CD8-positive, alpha-beta memory T cell (primary cell): Measurements from ENCODE around the gene PTGIS. TPM values are rescaled to one million over a fixed set of nuclear protein-coding genes. Genes with fewer than 3 reads are reported as not detected.

Experiments
- CTCF ChIA-PET: fragments of 350-600 bp; sonication (Branson Sonifier 250); formaldehyde crosslinking; loops from one replicate; lab custom pipeline; 2021; ENCODE audit warnings: antibody characterized with exemption; lab: Charles Lee
- POLR2A ChIA-PET: fragments of 350-600 bp; sonication (Branson Sonifier 250); formaldehyde crosslinking; loops from one replicate; lab custom pipeline; 2021; ENCODE audit warnings: antibody characterized with exemption; lab: Charles Lee
- DNase-seq, 5 donors: peaks; one replicate each; pipeline versions ENCODE4 v3.0.0 to v3.0.0-alpha.2; 2020 to 2022; ENCODE audit warnings: mixed read lengths in 1 of 5
- H3K27ac ChIP-seq: one replicate; pipeline ENCODE4 v1.7.0; 2013; ENCODE audit warnings: low read depth, mild to moderate bottlenecking, low read length, moderate library complexity
- H3K27me3 ChIP-seq: 2 replicates; pipeline ENCODE4 v1.7.0; 2013; ENCODE audit warnings: low read length, mild to moderate bottlenecking; ENCODE audit not compliant: insufficient read depth, poor library complexity, severe bottlenecking
- H3K36me3 ChIP-seq: 2 replicates; pipeline ENCODE4 v1.7.0; 2013; ENCODE audit warnings: mild to moderate bottlenecking, low read length, moderate library complexity; ENCODE audit not compliant: insufficient read depth
- H3K4me1 ChIP-seq: 2 replicates; pipeline ENCODE4 v1.7.0; 2013; ENCODE audit warnings: mild to moderate bottlenecking, low read length, moderate library complexity; ENCODE audit not compliant: insufficient read depth
- H3K4me3 ChIP-seq: 2 replicates; pipeline ENCODE4 v1.7.0; 2013; ENCODE audit warnings: mild to moderate bottlenecking, low read length
- H3K9me3 ChIP-seq: 2 replicates; pipeline ENCODE4 v1.7.0; 2013; ENCODE audit warnings: mild to moderate bottlenecking, low read length
- H3K27ac Mint-ChIP-seq, 8 donors: one replicate each; pipeline ENCODE4 v1.8.0; 2020 to 2021; ENCODE audit warnings: mixed read lengths in 8 of 8, mild to moderate bottlenecking in 6 of 8, inconsistent platforms in 3 of 8, moderate library complexity in 3 of 8
- H3K27me3 Mint-ChIP-seq, 2 donors: one replicate each; pipeline ENCODE4 v1.8.0; 2020 to 2021; ENCODE audit warnings: mixed read lengths in 2 of 2, mild to moderate bottlenecking in 1 of 2, moderate library complexity in 1 of 2
- H3K36me3 Mint-ChIP-seq, 3 donors: one replicate each; pipeline ENCODE4 v1.8.0; 2020 to 2021; ENCODE audit warnings: mixed read lengths in 3 of 3, inconsistent platforms in 1 of 3, mild to moderate bottlenecking in 1 of 3
- H3K4me1 Mint-ChIP-seq, 3 donors: one replicate each; pipeline ENCODE4 v1.8.0; 2020 to 2021; ENCODE audit warnings: mixed read lengths in 3 of 3, inconsistent platforms in 1 of 3, mild to moderate bottlenecking in 1 of 3
- H3K4me3 Mint-ChIP-seq, 7 donors: one replicate each; pipeline ENCODE4 v1.8.0; 2020 to 2021; ENCODE audit warnings: mixed read lengths in 7 of 7, mild to moderate bottlenecking in 6 of 7, moderate library complexity in 4 of 7, inconsistent platforms in 2 of 7
- H3K9me3 Mint-ChIP-seq, 5 donors: one replicate each; pipeline ENCODE4 v1.8.0; 2020 to 2022; ENCODE audit warnings: mixed read lengths in 5 of 5, mild to moderate bottlenecking in 3 of 5, moderate library complexity in 2 of 5, inconsistent platforms in 1 of 5
- polyA plus RNA-seq: library from polyadenylated mRNA; unstranded; fragments of 300-500 nt; fragmentation: Illumina TruSeq; gene quantifications from one replicate; pipeline ENCODE4 v1.2.3, GENCODE V29; 2021
- total RNA-seq, 2 experiments: library from RNA; stranded (reverse); gene quantifications; one replicate each; pipeline ENCODE4 v1.2.3, GENCODE V29; 2021

PTGIS gene
- total and polyA plus RNA-seq, 3 experiments from 2014 or later = 0.15 to 7.8 (median 7.6) TPM

- H3K27ac ChIP-seq = no peak overlapping the region
- peaks cover 0 to 2% (median 0%) of the 10 kb centered on the region in 5 donors for H3K9me3 Mint-ChIP-seq
- H3K9me3 ChIP-seq = no peaks in the 10 kb centered on the region
- no peaks in the 10 kb centered on the region for H3K4me1 ChIP-seq
- H3K27me3 Mint-ChIP-seq = peaks cover 35 to 75% of the 10 kb centered on the region in 2 donors
- H3K4me3 ChIP-seq = no peak overlapping the region
- H3K36me3 ChIP-seq = no peaks in the 10 kb centered on the region
- ChIA-PET POLR2A (no interaction called here), CTCF (interaction anchor here (2.0 kb wide), 1 partner anchor 9 kb away, joined by 8 read pairs; no protein-coding TSS in a partner anchor)
- H3K36me3 Mint-ChIP-seq = peaks cover 0 to 6% (median 0%) of the 10 kb centered on the region in 3 donors
- no peaks in the 10 kb centered on the region for H3K4me1 Mint-ChIP-seq
- peaks cover 10% of the 10 kb centered on the region for H3K27me3 ChIP-seq
- no peak overlapping the region for H3K4me3 Mint-ChIP-seq
- no peak overlapping the region for H3K27ac Mint-ChIP-seq
- no peak for DNase-seq
Observed at GRCh38 chr20:49475292-49476015, 92.5 kb downstream of the PTGIS start.

- Histone ChIP-seq H3K27ac (no peak overlapping the region), H3K4me3 (no peak overlapping the region), H3K9me3 (no peaks in the 10 kb centered on the region), H3K4me1 (no peaks in the 10 kb centered on the region), H3K36me3 (no peaks in the 10 kb centered on the region), H3K27me3 (peaks cover 9% of the 10 kb centered on the region)
- Mint-ChIP-seq H3K9me3 (no peaks in the 10 kb centered on the region), H3K4me1 (no peaks in the 10 kb centered on the region), H3K27me3 (peaks cover 27 to 70% of the 10 kb centered on the region in 2 donors), H3K4me3 (no peak overlapping the region), H3K27ac (no peak overlapping the region), H3K36me3 (no peaks in the 10 kb centered on the region)
- CTCF ChIA-PET = no interaction called here
- POLR2A ChIA-PET = no interaction called here
- DNase-seq = no peak
Observed at GRCh38 chr20:49471397-49471796, 96.5 kb downstream of the PTGIS start.

- H3K4me1 Mint-ChIP-seq = no peaks in the 10 kb centered on the region
- H3K9me3 Mint-ChIP-seq = no peaks in the 10 kb centered on the region
- CTCF ChIA-PET = no interaction called here
Observed at GRCh38 chr20:49470922-49471321, 97.0 kb downstream of the PTGIS start.

GRCh38 chr20:49469060-49469459 is 98.9 kb downstream of the PTGIS start:
- CTCF ChIA-PET = no interaction called here

More at GRCh38 chr20:49470922-49471321, 97.0 kb downstream of the PTGIS start:
- Histone ChIP-seq H3K36me3 (no peaks in the 10 kb centered on the region), H3K27ac (no peak overlapping the region), H3K27me3 (peaks cover 9% of the 10 kb centered on the region), H3K4me1 (no peaks in the 10 kb centered on the region), H3K4me3 (no peak overlapping the region), H3K9me3 (no peaks in the 10 kb centered on the region)
- DNase-seq = no peak
- H3K36me3 Mint-ChIP-seq = no peaks in the 10 kb centered on the region
- peaks cover 23 to 65% of the 10 kb centered on the region in 2 donors for H3K27me3 Mint-ChIP-seq
- POLR2A ChIA-PET = no interaction called here
- H3K4me3 Mint-ChIP-seq = no peak overlapping the region
- no peak overlapping the region for H3K27ac Mint-ChIP-seq

GRCh38 chr20:49468412-49468811 is 99.5 kb downstream of the PTGIS start:
- H3K4me3 Mint-ChIP-seq = no peak overlapping the region
- Histone ChIP-seq H3K27me3 (peaks cover 9% of the 10 kb centered on the region), H3K27ac (no peak overlapping the region), H3K36me3 (no peaks in the 10 kb centered on the region), H3K4me3 (no peak overlapping the region), H3K4me1 (no peaks in the 10 kb centered on the region), H3K9me3 (no peaks in the 10 kb centered on the region)
- no peaks in the 10 kb centered on the region for H3K4me1 Mint-ChIP-seq
- H3K27me3 Mint-ChIP-seq = peaks cover 21 to 56% of the 10 kb centered on the region in 2 donors
- ChIA-PET POLR2A (no interaction called here), CTCF (no interaction called here)
- no peak overlapping the region for H3K27ac Mint-ChIP-seq
- DNase-seq = no peak
- H3K36me3 Mint-ChIP-seq = no peaks in the 10 kb centered on the region
- no peaks in the 10 kb centered on the region for H3K9me3 Mint-ChIP-seq

More at GRCh38 chr20:49469060-49469459, 98.9 kb downstream of the PTGIS start:
- Mint-ChIP-seq H3K9me3 (no peaks in the 10 kb centered on the region), H3K27ac (no peak overlapping the region), H3K36me3 (no peaks in the 10 kb centered on the region), H3K27me3 (peaks cover 21 to 57% of the 10 kb centered on the region in 2 donors), H3K4me3 (no peak overlapping the region), H3K4me1 (no peaks in the 10 kb centered on the region)
- DNase-seq = no peak
- H3K4me1 ChIP-seq = no peaks in the 10 kb centered on the region
- no peak overlapping the region for H3K4me3 ChIP-seq
- peaks cover 9% of the 10 kb centered on the region for H3K27me3 ChIP-seq
- no peaks in the 10 kb centered on the region for H3K9me3 ChIP-seq
- no peaks in the 10 kb centered on the region for H3K36me3 ChIP-seq
- POLR2A ChIA-PET = no interaction called here
- no peak overlapping the region for H3K27ac ChIP-seq

GRCh38 chr20:49466114-49466912 is 101.6 kb downstream of the PTGIS start:
- H3K4me1 Mint-ChIP-seq = no peaks in the 10 kb centered on the region
- H3K4me3 Mint-ChIP-seq = peak overlapping the region in 1 of 7 donors; percentile 18
- Histone ChIP-seq H3K4me1 (no peaks in the 10 kb centered on the region), H3K9me3 (no peaks in the 10 kb centered on the region), H3K36me3 (no peaks in the 10 kb centered on the region), H3K27ac (no peak overlapping the region), H3K27me3 (peaks cover 6% of the 10 kb centered on the region), H3K4me3 (no peak overlapping the region)
- no peaks in the 10 kb centered on the region for H3K9me3 Mint-ChIP-seq
- CTCF ChIA-PET = no interaction called here
- POLR2A ChIA-PET = no interaction called here
- H3K36me3 Mint-ChIP-seq = no peaks in the 10 kb centered on the region
- H3K27me3 Mint-ChIP-seq = peaks cover 23 to 61% of the 10 kb centered on the region in 2 donors
- no peak for DNase-seq
- no peak overlapping the region for H3K27ac Mint-ChIP-seq

GRCh38 chr20:49464556-49464955 is 103.4 kb downstream of the PTGIS start:
- ChIA-PET POLR2A (no interaction called here), CTCF (no interaction called here)
- Mint-ChIP-seq H3K27ac (no peak overlapping the region), H3K4me3 (no peak overlapping the region), H3K9me3 (no peaks in the 10 kb centered on the region), H3K27me3 (peaks cover 17 to 60% of the 10 kb centered on the region in 2 donors), H3K4me1 (no peaks in the 10 kb centered on the region), H3K36me3 (no peaks in the 10 kb centered on the region)
- Histone ChIP-seq H3K27me3 (peaks cover 5% of the 10 kb centered on the region), H3K4me3 (no peak overlapping the region), H3K9me3 (no peaks in the 10 kb centered on the region), H3K27ac (no peak overlapping the region), H3K36me3 (no peaks in the 10 kb centered on the region), H3K4me1 (no peaks in the 10 kb centered on the region)
- DNase-seq = no peak

GRCh38 chr20:49462626-49463025 is 105.3 kb downstream of the PTGIS start:
- H3K9me3 Mint-ChIP-seq = no peaks in the 10 kb centered on the region
- no peak overlapping the region for H3K4me3 Mint-ChIP-seq
- H3K27ac Mint-ChIP-seq = peak overlapping the region in 1 of 8 donors; percentile 20
- H3K27me3 Mint-ChIP-seq = peaks cover 12 to 60% of the 10 kb centered on the region in 2 donors
- Histone ChIP-seq H3K4me3 (no peak overlapping the region), H3K27me3 (no peaks in the 10 kb centered on the region), H3K36me3 (no peaks in the 10 kb centered on the region), H3K27ac (no peak overlapping the region), H3K9me3 (no peaks in the 10 kb centered on the region), H3K4me1 (no peaks in the 10 kb centered on the region)
- H3K36me3 Mint-ChIP-seq = no peaks in the 10 kb centered on the region
- ChIA-PET CTCF (no interaction called here), POLR2A (no interaction called here)
- H3K4me1 Mint-ChIP-seq = no peaks in the 10 kb centered on the region
- no peak for DNase-seq
